Esophagus squamous epithelium (tissue), 5 donors: ENCODE measurements around the gene CYSRT1. TPM values are rescaled to one million over a fixed set of nuclear protein-coding genes. Genes with fewer than 3 reads are reported as not detected.
A peak's percentile ranks its signal among the peaks of the same experiment; 100 is the strongest.

Experiments
- DNase-seq: peaks from one replicate; lab custom pipeline; 2025; lab: John Stamatoyannopoulos, UW
- H3K27ac ChIP-seq, 4 donors: fragments of 200-600 bp; sonication (generic); one replicate each; pipeline ENCODE4 v1.5.1; 2016 to 2019; ENCODE audit warnings: mild to moderate bottlenecking in 1 of 4
- H3K27me3 ChIP-seq, 4 donors: fragments of 200-600 bp; sonication (generic); 1 replicate in 3 of 4; 2 replicates in 1 of 4; pipeline versions ENCODE4 v1.5.1 to v1.6.0; 2017 to 2021; ENCODE audit warnings: antibody characterized with exemption in 1 of 4
- H3K36me3 ChIP-seq, 3 donors: fragments of 200-600 bp; sonication (generic); one replicate each; pipeline ENCODE4 v1.5.1; 2016 to 2019
- H3K4me1 ChIP-seq, 3 donors: fragments of 200-600 bp; sonication (generic); one replicate each; pipeline ENCODE4 v1.5.1; 2017 to 2019
- H3K4me3 ChIP-seq, 4 donors: fragments of 200-600 bp; sonication (generic); 1 replicate in 3 of 4; 2 replicates in 1 of 4; pipeline ENCODE4 v1.5.1; 2016 to 2019; ENCODE audit warnings: mild to moderate bottlenecking in 2 of 4, moderate library complexity in 1 of 4
- H3K9me3 ChIP-seq, 3 donors: fragments of 200-600 bp; sonication (generic); one replicate each; pipeline ENCODE4 v1.5.1; 2016 to 2019
- CTCF ChIP-seq, 6 experiments: fragments of 450-650 bp in 4 of 6; fragments of 200-600 bp in 2 of 6; sonication (generic) in 2 of 6; IDR thresholded peaks; one replicate each; pipeline ENCODE4 v1.5.1; 2016 to 2019; ENCODE audit warnings: antibody characterized with exemption in 6 of 6, mild to moderate bottlenecking in 4 of 6, moderate library complexity in 4 of 6
- POLR2A ChIP-seq, 4 donors: fragments of 450-650 bp; IDR thresholded peaks; one replicate each; pipeline ENCODE4 v1.6.1; 2017; ENCODE audit warnings: antibody characterized with exemption in 4 of 4, mild to moderate bottlenecking in 4 of 4, moderate library complexity in 3 of 4
- WGBS, 2 donors: methylation state at CpG; one replicate each; pipeline ENCODE4 v1.1.5; 2018; 5-methylcytosine and 5-hydroxymethylcytosine counted together
- intact Hi-C: fragments of 100-400 bp; cut with DNase I; formaldehyde crosslinking; loops from one replicate; pipeline ENCODE4 v1.15.0; 2022
- total RNA-seq, 4 donors: library from RNA; depleted of rRNA; stranded (reverse); fragments of >200 nt; gene quantifications; one replicate each; pipeline ENCODE4 v1.1.0, GENCODE V29; 2016
- donor health status: DM: yes; HTN: yes; CAD: no.

CYSRT1 gene
- total RNA-seq, 4 donors from 2014 or later: 114 to 301 (median 152) TPM

GRCh38 chr9:137234758-137235423 lies 9.9 kb downstream of the CYSRT1 start:
- no peak for DNase-seq
- Histone ChIP-seq H3K27ac (no peak overlapping the region), H3K36me3 (no peaks in the 10 kb centered on the region), H3K4me3 (no peak overlapping the region), H3K27me3 (peaks cover 0 to 64% (median 0%) of the 10 kb centered on the region in 4 donors), H3K9me3 (no peaks in the 10 kb centered on the region), H3K4me1 (peaks cover 16 to 46% (median 22%) of the 10 kb centered on the region in 3 donors)
- WGBS, 2 donors: 58 to 64% methylated on average over 10 to 15 of the region's 18 CpGs
- intact Hi-C loops: loop anchor here (10.0 kb wide), 1 partner anchor 50 kb away; the partner anchor contains the start of genes ANAPC2 and SSNA1
- TF ChIP-seq POLR2A (IDR thresholded peaks at IDR 0.05) (no peak), CTCF (IDR thresholded peaks at IDR 0.05) (no peak)

GRCh38 chr9:137235424-137236237 lies 10.7 kb downstream of the CYSRT1 start:
- DNase-seq: no peak
- Histone ChIP-seq H3K27me3 (peaks cover 0 to 57% (median 0%) of the 10 kb centered on the region in 4 donors), H3K4me3 (peak overlapping the region in 3 of 4 donors; percentile 7 to 40 (median 7)), H3K4me1 (peaks cover 16 to 53% (median 23%) of the 10 kb centered on the region in 3 donors), H3K36me3 (no peaks in the 10 kb centered on the region), H3K27ac (no peak overlapping the region), H3K9me3 (no peaks in the 10 kb centered on the region)
- WGBS, 2 donors: 67 to 80% methylated on average over 1 to 3 of the region's 35 CpGs
- TF ChIP-seq CTCF (IDR thresholded peaks at IDR 0.05) (no peak), POLR2A (IDR thresholded peaks at IDR 0.05) (no peak)
- intact Hi-C loops: loop anchor here (10.0 kb wide), 1 partner anchor 51 kb away; the partner anchor contains the start of genes ANAPC2 and SSNA1

GRCh38 chr9:137236238-137236935 lies 11.4 kb downstream of the CYSRT1 start:
- H3K4me3 ChIP-seq: peak overlapping the region in 3 of 4 donors; percentile 7 to 40 (median 7)
- peak; percentile 99 to 100 (median 100) for TF ChIP-seq CTCF (IDR thresholded peaks at IDR 0.05)
- no peak for TF ChIP-seq POLR2A (IDR thresholded peaks at IDR 0.05)
- H3K9me3 ChIP-seq: no peaks in the 10 kb centered on the region
- intact Hi-C loops: loop anchor here (10.0 kb wide), 1 partner anchor 52 kb away; the partner anchor contains the start of genes ANAPC2 and SSNA1
- H3K27ac ChIP-seq: peak overlapping the region in 1 of 4 donors; percentile 39
- H3K36me3 ChIP-seq: no peaks in the 10 kb centered on the region
- 0% methylated on average over 4 of the region's 31 CpGs; no CpG with 5 or more reads in 1 of the 2 donors for WGBS, 2 donors
- DNase-seq: no peak
- peaks cover 0 to 49% (median 0%) of the 10 kb centered on the region in 4 donors for H3K27me3 ChIP-seq
- peaks cover 16 to 53% (median 23%) of the 10 kb centered on the region in 3 donors for H3K4me1 ChIP-seq

GRCh38 chr9:137236936-137237421 lies 12.0 kb downstream of the CYSRT1 start:
- Histone ChIP-seq H3K36me3 (peaks cover 0 to 4% (median 3%) of the 10 kb centered on the region in 3 donors), H3K4me3 (peak overlapping the region in 3 of 4 donors; percentile 7 to 40 (median 7)), H3K27me3 (peaks cover 0 to 43% (median 0%) of the 10 kb centered on the region in 4 donors), H3K4me1 (peaks cover 20 to 57% (median 23%) of the 10 kb centered on the region in 3 donors), H3K27ac (peak overlapping the region in 1 of 4 donors; percentile 39), H3K9me3 (no peaks in the 10 kb centered on the region)
- WGBS, 2 donors: 63% methylated on average over 2 of the region's 11 CpGs; no CpG with 5 or more reads in 1 of the 2 donors
- intact Hi-C loops: loop anchor here (10.0 kb wide), 1 partner anchor 52 kb away; the partner anchor contains the start of genes ANAPC2 and SSNA1
- TF ChIP-seq CTCF (IDR thresholded peaks at IDR 0.05) (no peak), POLR2A (IDR thresholded peaks at IDR 0.05) (no peak)
- no peak for DNase-seq
